SK-N-SH (cell line): ENCODE measurements around the gene SKI.

ENCODE experiments used
- CTCF ChIP-seq: fragments of 200-600 bp; sonication (generic); IDR thresholded peaks from 2 replicates; pipeline ENCODE4 v1.6.1; 2017; ENCODE audit warnings: antibody characterized with exemption, mild to moderate bottlenecking, moderate library complexity
- EZH2phosphoT487 ChIP-seq: fragments of 200-600 bp; sonication (generic); IDR thresholded peaks from 2 replicates; pipeline ENCODE4 v1.6.1; 2017; ENCODE audit warnings: low read depth, mixed run types, mild to moderate bottlenecking, antibody characterized with exemption, moderate library complexity, borderline replicate concordance
- FOSL2 ChIP-seq: IDR thresholded peaks from 2 replicates; pipeline ENCODE4 v1.4.0; 2012; ENCODE audit warnings: low read depth, mild to moderate bottlenecking, moderate library complexity, borderline replicate concordance
- IRF3 ChIP-seq: fragments of 150-350 bp; IDR thresholded peaks from 2 replicates; pipeline ENCODE4 v1.6.1; 2016; ENCODE audit warnings: mild to moderate bottlenecking, low read depth, low read length
- JUND ChIP-seq: IDR thresholded peaks from 2 replicates; pipeline ENCODE4 v1.4.0; 2012
- ZBTB33 ChIP-seq: IDR thresholded peaks from 2 replicates; pipeline ENCODE4 v1.4.0; 2012; ENCODE audit warnings: low read depth, borderline replicate concordance

GRCh38 chr1:2348346-2349325 lies 120.5 kb downstream of the SKI start:
- TF ChIP-seq FOSL2: no peak
- TF ChIP-seq JUND: no peak
- TF ChIP-seq CTCF: no peak
- no peak for TF ChIP-seq IRF3
- TF ChIP-seq ZBTB33: no peak
- no peak for TF ChIP-seq EZH2phosphoT487
